HEK293T (cell line): ENCODE data around the gene CDK14.

Experiments used
- CTCF ChIA-PET: fragments of 350-600 bp; formaldehyde crosslinking; extraction: SDS; loops from one replicate; lab custom pipeline; 2021; ENCODE audit warnings: antibody characterized with exemption, inconsistent platforms; lab: Yijun Ruan, JAX
- POLR2A ChIA-PET: fragments of 350-600 bp; formaldehyde crosslinking; extraction: SDS; loops from one replicate; lab custom pipeline; 2020; ENCODE audit warnings: antibody characterized with exemption, inconsistent platforms; lab: Yijun Ruan, JAX
- DNase-seq: peaks from one replicate; pipeline ENCODE4 v3.0.0; 2012; ENCODE audit warnings: mixed read lengths; ENCODE audit errors: extremely low spot score
- ARNT ChIP-seq: fragments of 450-650 bp; IDR thresholded peaks from 2 replicates; pipeline ENCODE4 v1.6.1; 2017; ENCODE audit warnings: mild to moderate bottlenecking
- BHLHE40 ChIP-seq: fragments of 450-650 bp; IDR thresholded peaks from 2 replicates; pipeline ENCODE4 v1.6.1; 2016; ENCODE audit warnings: mild to moderate bottlenecking, moderate library complexity, borderline replicate concordance
- CTBP1 ChIP-seq: fragments of 450-650 bp; IDR thresholded peaks from 2 replicates; pipeline ENCODE4 v1.6.1; 2016; ENCODE audit warnings: borderline replicate concordance
- ELF4 ChIP-seq: fragments of 450-650 bp; IDR thresholded peaks from 2 replicates; pipeline ENCODE4 v1.6.1; 2017; ENCODE audit warnings: antibody characterized with exemption
- FOXA1 ChIP-seq: fragments of 450-650 bp; IDR thresholded peaks from 2 replicates; pipeline ENCODE4 v1.6.1; 2016; ENCODE audit warnings: mild to moderate bottlenecking
- FOXK2 ChIP-seq: fragments of 450-650 bp; IDR thresholded peaks from 2 replicates; pipeline ENCODE4 v1.6.1; 2016; ENCODE audit warnings: mild to moderate bottlenecking
- FOXM1 ChIP-seq: fragments of 450-650 bp; IDR thresholded peaks from 2 replicates; pipeline ENCODE4 v1.6.1; 2017; ENCODE audit warnings: mild to moderate bottlenecking, borderline replicate concordance
- HDGF ChIP-seq: fragments of 450-650 bp; IDR thresholded peaks from 2 replicates; pipeline ENCODE4 v1.6.1; 2017; ENCODE audit warnings: antibody characterized with exemption, borderline replicate concordance
- L3MBTL2 ChIP-seq: fragments of 450-650 bp; conservative IDR thresholded peaks from 2 replicates; pipeline ENCODE4 v1.6.1; 2016; ENCODE audit warnings: mild to moderate bottlenecking
- LEF1 ChIP-seq: fragments of 450-650 bp; IDR thresholded peaks from 2 replicates; pipeline ENCODE4 v1.6.1; 2017; ENCODE audit warnings: mild to moderate bottlenecking, borderline replicate concordance
- NFRKB ChIP-seq: fragments of 450-650 bp; IDR thresholded peaks from 2 replicates; pipeline ENCODE4 v1.6.1; 2016; ENCODE audit warnings: mild to moderate bottlenecking, moderate library complexity
- PKNOX1 ChIP-seq: fragments of 450-650 bp; IDR thresholded peaks from 2 replicates; pipeline ENCODE4 v1.6.1; 2016
- SP1 ChIP-seq: fragments of 450-650 bp; IDR thresholded peaks from 2 replicates; pipeline ENCODE4 v1.6.1; 2017
- SUZ12 ChIP-seq: fragments of 450-650 bp; IDR thresholded peaks from 2 replicates; pipeline ENCODE4 v1.6.1; 2016; ENCODE audit warnings: mild to moderate bottlenecking
- TARDBP ChIP-seq: fragments of 450-650 bp; IDR thresholded peaks from 2 replicates; pipeline ENCODE4 v1.6.1; 2016
- ZNF384 ChIP-seq: fragments of 450-650 bp; IDR thresholded peaks from 2 replicates; pipeline ENCODE4 v1.6.1; 2016

Gene CDK14

GRCh38 chr7:90569368-90569767, 26.8 kb upstream of the CDK14 start:
- CTCF ChIA-PET = no interaction called here
- POLR2A ChIA-PET = no interaction called here
- no peak for DNase-seq
- no peak for TF ChIP-seq ARNT
- no peak for TF ChIP-seq SP1
- no peak for TF ChIP-seq FOXA1
- TF ChIP-seq SUZ12 = no peak
- TF ChIP-seq FOXM1 = no peak
- no peak for TF ChIP-seq TARDBP
- no peak for TF ChIP-seq LEF1
- no peak for TF ChIP-seq HDGF
- no peak for TF ChIP-seq ELF4
- no peak for TF ChIP-seq L3MBTL2
- TF ChIP-seq BHLHE40 = no peak
- TF ChIP-seq CTBP1 = no peak
- TF ChIP-seq FOXK2 = no peak
- no peak for TF ChIP-seq NFRKB
- TF ChIP-seq ZNF384 = no peak
- TF ChIP-seq PKNOX1 = no peak

- no peak for DNase-seq
- POLR2A ChIA-PET = no interaction called here
- TF ChIP-seq FOXK2 (no peak), HDGF (no peak), SUZ12 (no peak), L3MBTL2 (no peak), PKNOX1 (no peak), BHLHE40 (no peak), ARNT (no peak), FOXM1 (no peak), CTBP1 (no peak), SP1 (no peak), TARDBP (no peak), LEF1 (no peak), FOXA1 (no peak), ZNF384 (no peak), ELF4 (no peak)
- CTCF ChIA-PET = no interaction called here
Measured at GRCh38 chr7:90570373-90570959, 25.7 kb upstream of the CDK14 start.

GRCh38 chr7:90574146-90574819, 21.8 kb upstream of the CDK14 start:
- POLR2A ChIA-PET = no interaction called here
- CTCF ChIA-PET = no interaction called here
- TF ChIP-seq BHLHE40 (no peak), NFRKB (no peak), ELF4 (no peak), TARDBP (no peak), L3MBTL2 (no peak), ZNF384 (no peak)
- DNase-seq = no peak

- TF ChIP-seq SP1 (no peak), FOXA1 (no peak), PKNOX1 (no peak), ZNF384 (no peak), FOXK2 (no peak), L3MBTL2 (no peak), SUZ12 (no peak), ARNT (no peak), FOXM1 (no peak), ELF4 (no peak), CTBP1 (no peak), BHLHE40 (no peak), LEF1 (no peak)
- POLR2A ChIA-PET = no interaction called here
- DNase-seq = no peak
- CTCF ChIA-PET = no interaction called here
Measured at GRCh38 chr7:90574820-90575187, 21.3 kb upstream of the CDK14 start.

GRCh38 chr7:90579181-90579688, 16.9 kb upstream of the CDK14 start:
- TF ChIP-seq FOXA1 (no peak), FOXM1 (no peak)
- ChIA-PET CTCF (no interaction called here), POLR2A (no interaction called here)
- DNase-seq = no peak

GRCh38 chr7:90580051-90580450, 16.1 kb upstream of the CDK14 start:
- ChIA-PET POLR2A (no interaction called here), CTCF (no interaction called here)
- TF ChIP-seq ELF4 = no peak
- TF ChIP-seq FOXM1 = no peak
- TF ChIP-seq SP1 = no peak
- TF ChIP-seq HDGF = no peak
- TF ChIP-seq SUZ12 = no peak
- TF ChIP-seq L3MBTL2 = no peak
- no peak for TF ChIP-seq ARNT
- TF ChIP-seq PKNOX1 = no peak
- TF ChIP-seq FOXA1 = no peak
- TF ChIP-seq LEF1 = no peak
- no peak for TF ChIP-seq FOXK2
- TF ChIP-seq NFRKB = no peak
- TF ChIP-seq CTBP1 = no peak
- no peak for TF ChIP-seq BHLHE40
- no peak for TF ChIP-seq ZNF384
- no peak for TF ChIP-seq TARDBP
- DNase-seq = no peak
